ENCODE data around the gene INSIG1.

GRCh38 chr7:155286686-155287085 lies 11.0 kb upstream of the INSIG1 start:
- TF ChIP-seq CTCF (IDR thresholded peaks at IDR 0.05; ENCODE audit: low read depth, low read length, missing input control): no peak
- TF ChIP-seq TAF1 (conservative IDR thresholded peaks at IDR 0.05): no peak
- TF ChIP-seq MAX (IDR thresholded peaks at IDR 0.05): no peak
- TF ChIP-seq REST (IDR thresholded peaks at IDR 0.05): no peak
- no peak for TF ChIP-seq JUND (IDR thresholded peaks at IDR 0.05)
- no peak for TF ChIP-seq RXRA (IDR thresholded peaks at IDR 0.05)
- no peak for TF ChIP-seq HNF4G (IDR thresholded peaks at IDR 0.05)

All from liver (tissue), 3 donors.